Neural progenitor cell (in vitro differentiated cells): ENCODE results near the gene EBF4.

ENCODE experiments used
- CTCF ChIP-seq: fragments of 200-600 bp; sonication (generic); IDR thresholded peaks from 2 replicates; pipeline ENCODE4 v1.5.1; 2017; ENCODE audit warnings: antibody characterized with exemption, mild to moderate bottlenecking
- EZH2 ChIP-seq: fragments of 200-600 bp; sonication (generic); IDR thresholded peaks from 2 replicates; pipeline ENCODE4 v1.6.1; 2017; ENCODE audit warnings: antibody characterized with exemption, mild to moderate bottlenecking, moderate library complexity
- EZH2phosphoT487 ChIP-seq: fragments of 200-600 bp; sonication (generic); IDR thresholded peaks from 2 replicates; pipeline ENCODE4 v1.6.1; 2017; ENCODE audit warnings: antibody characterized with exemption

DNA sequence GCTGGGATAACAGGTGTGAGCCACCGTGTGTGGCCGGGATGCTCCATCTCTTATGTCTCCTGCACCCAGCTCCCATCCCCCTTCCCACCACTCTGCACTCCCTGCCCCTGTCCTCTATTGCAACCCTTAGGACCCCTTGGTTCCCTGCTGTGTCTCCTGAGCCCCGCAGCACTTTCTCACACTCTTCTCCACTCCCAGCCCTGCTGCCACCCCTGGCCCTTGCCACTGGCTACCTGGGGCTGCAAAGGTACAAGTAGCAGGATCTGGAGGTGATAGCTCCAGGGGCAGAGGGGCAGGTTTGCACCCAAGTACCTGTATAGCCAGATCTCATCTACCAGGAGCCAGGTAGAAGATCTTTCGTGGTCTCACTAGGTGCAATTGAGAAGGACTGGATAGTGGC, 114.4 kb downstream of the EBF4 start:
- TF ChIP-seq EZH2phosphoT487: no peak
- no peak for TF ChIP-seq CTCF
- no peak for TF ChIP-seq EZH2
